HepG2 (cell line): ENCODE results near the gene DHRS1. TPM values are rescaled to one million over a fixed set of nuclear protein-coding genes. Genes with fewer than 3 reads are reported as not detected.
A peak's percentile ranks its signal among the peaks of the same experiment; 100 is the strongest.

ENCODE experiments used
- ARID4A ChIP-seq: sonication (generic); formaldehyde crosslinking; IDR thresholded peaks from 2 replicates; pipeline ENCODE4 v1.5.0; 2020; ENCODE audit warnings: mild to moderate bottlenecking, missing genetic modification reagents, borderline replicate concordance
- ATF3 ChIP-seq: sonication (generic); formaldehyde crosslinking; IDR thresholded peaks from 2 replicates; pipeline ENCODE4 v1.4.0; 2020; ENCODE audit warnings: missing genetic modification reagents
- BRD4 ChIP-seq: sonication (generic); formaldehyde crosslinking; IDR thresholded peaks from 2 replicates; pipeline ENCODE4 v1.4.0; 2020; ENCODE audit warnings: missing genetic modification reagents
- CSRNP1 ChIP-seq: sonication (generic); formaldehyde crosslinking; IDR thresholded peaks from 2 replicates; pipeline ENCODE4 v1.8.1; 2023; ENCODE audit warnings: mild to moderate bottlenecking, missing genetic modification reagents
- FOXK2 ChIP-seq: fragments of 450-650 bp; IDR thresholded peaks from 2 replicates; pipeline ENCODE4 v1.6.1; 2016
- HNF4G ChIP-seq, 2 experiments: sonication (generic) in 1 of 2; formaldehyde crosslinking in 1 of 2; IDR thresholded peaks; 2 replicates each; pipeline versions ENCODE4 v1.4.0 to v1.6.1; 2011 to 2020; ENCODE audit warnings: borderline replicate concordance in 2 of 2, low read depth in 2 of 2, mild to moderate bottlenecking in 2 of 2, low read length in 1 of 2, missing genetic modification reagents in 1 of 2, moderate library complexity in 1 of 2
- HNRNPH1 ChIP-seq: fragments of 200-400 bp; formaldehyde crosslinking; optimal IDR thresholded peaks from 2 replicates; pipeline ENCODE3; 2017; ENCODE audit warnings: mild to moderate bottlenecking, low read depth, low read length
- HOXA5 ChIP-seq: sonication (generic); formaldehyde crosslinking; IDR thresholded peaks from 2 replicates; pipeline ENCODE4 v1.4.0; 2020; ENCODE audit warnings: missing genetic modification reagents
- KLF16 ChIP-seq, 2 experiments: sonication (generic) in 1 of 2; formaldehyde crosslinking in 1 of 2; IDR thresholded peaks; 2 replicates each; pipeline versions ENCODE4 v1.6.1 to v1.8.0; 2016 to 2023; ENCODE audit warnings: missing genetic modification reagents in 2 of 2, missing compliant biosample characterization in 1 of 2
- PHB2 ChIP-seq: fragments of 450-650 bp; IDR thresholded peaks from 2 replicates; pipeline ENCODE4 v1.6.1; 2018; ENCODE audit not compliant: partially characterized antibody
- POGZ ChIP-seq: sonication (generic); formaldehyde crosslinking; IDR thresholded peaks from 2 replicates; pipeline ENCODE4 v1.4.0; 2020; ENCODE audit warnings: mild to moderate bottlenecking, missing genetic modification reagents
- SAP130 ChIP-seq: IDR thresholded peaks from 2 replicates; pipeline ENCODE4 v1.6.1; 2016; ENCODE audit warnings: low read depth
- SMAD3 ChIP-seq: sonication (generic); formaldehyde crosslinking; IDR thresholded peaks from 2 replicates; pipeline ENCODE4 v1.4.0; 2020; ENCODE audit warnings: missing genetic modification reagents
- SRF ChIP-seq: IDR thresholded peaks from 2 replicates; pipeline ENCODE4 v1.6.1; 2011; ENCODE audit warnings: mild to moderate bottlenecking, low read depth, low read length, moderate library complexity
- TCF7 ChIP-seq: sonication (generic); IDR thresholded peaks from 2 replicates; pipeline ENCODE4 v1.6.1; 2016; ENCODE audit warnings: antibody characterized with exemption, low read depth
- U2AF1 ChIP-seq: fragments of 200-400 bp; formaldehyde crosslinking; optimal IDR thresholded peaks from 2 replicates; pipeline ENCODE3; 2017; ENCODE audit warnings: mild to moderate bottlenecking, low read depth, low read length
- YEATS4 ChIP-seq: sonication (generic); formaldehyde crosslinking; IDR thresholded peaks from 2 replicates; pipeline ENCODE4 v1.4.0; 2020; ENCODE audit warnings: missing genetic modification reagents, borderline replicate concordance
- ZBTB7A ChIP-seq: sonication (generic); formaldehyde crosslinking; IDR thresholded peaks from 2 replicates; pipeline ENCODE4 v1.8.0; 2022; ENCODE audit warnings: mild to moderate bottlenecking, missing genetic modification reagents
- ZNF17 ChIP-seq: sonication (generic); formaldehyde crosslinking; IDR thresholded peaks from 2 replicates; pipeline ENCODE4 v1.5.0; 2020; ENCODE audit warnings: mild to moderate bottlenecking, missing genetic modification reagents
- ZNF329 ChIP-seq: sonication (generic); formaldehyde crosslinking; IDR thresholded peaks from 2 replicates; pipeline ENCODE4 v1.9.0; 2021; ENCODE audit warnings: low read depth, mild to moderate bottlenecking, missing genetic modification reagents
- ZNF674 ChIP-seq: sonication (generic); formaldehyde crosslinking; IDR thresholded peaks from 2 replicates; pipeline ENCODE4 v1.5.0; 2020; ENCODE audit warnings: low read depth, mild to moderate bottlenecking, missing genetic modification reagents
- polyA plus RNA-seq, 8 experiments: library from polyadenylated mRNA; depleted of rRNA in 3 of 8; stranded (reverse) in 7 of 8; unstranded in 1 of 8; fragments of >200 nt; fragmentation: Illumina TruSeq in 4 of 8; extraction: Trizol in 4 of 8; gene quantifications; 2 replicates each; pipeline versions ENCODE4 v1.2.1 to v1.2.3, GENCODE V29; 2011 to 2016; ENCODE audit warnings: low read depth in 4 of 8, missing spikeins in 1 of 8, mixed read lengths in 1 of 8; ENCODE audit not compliant: insufficient read depth in 1 of 8
- total RNA-seq, 5 experiments: library from RNA; depleted of rRNA; stranded (reverse); fragments of >200 nt; fragmentation: Illumina TruSeq; extraction: Trizol; gene quantifications; 2 replicates each; pipeline ENCODE4 v1.2.3, GENCODE V29; 2016; ENCODE audit warnings: low read depth in 1 of 5

The DHRS1 gene
- total and polyA plus RNA-seq, 2 of the 13 experiments (the other 11 are each of a cell fraction or from before 2014, with no cell fraction given): 49.8 to 60.8 TPM

- TF ChIP-seq CSRNP1 (CRISPR knock-in tag) (peak; percentile 72; the same call in 1 of the 2 replicates), HOXA5 (peak; percentile 77), SRF (no peak), U2AF1 (no peak), YEATS4 (no peak; the same call in 1 of the 2 replicates), HNRNPH1 (no peak), KLF16 (CRISPR knock-in tag; IDR thresholded peaks at IDR 0.05) (no peak), ARID4A (CRISPR knock-in tag) (no peak; the same call in none of the 2 replicates), ATF3 (CRISPR knock-in tag) (no peak; the same call in 1 of the 2 replicates), SAP130 (CRISPR knock-in tag) (peak; percentile 91), TCF7 (peak; percentile 41; the same call in 1 of the 2 replicates), PHB2 (no peak), ZNF674 (CRISPR knock-in tag) (no peak), POGZ (CRISPR knock-in tag) (peak; percentile 80; the same call in 1 of the 2 replicates), BRD4 (0 out of 2 replicates have a peak, but pooled peaks have one; percentile 45), ZNF17 (CRISPR knock-in tag) (no peak), HNF4G (IDR thresholded peaks at IDR 0.05; ENCODE audit: borderline replicate concordance, low read depth, low read length) (peak; percentile 75; the same call in 1 of the 2 replicates), HNF4G (CRISPR knock-in tag; IDR thresholded peaks at IDR 0.05; ENCODE audit: borderline replicate concordance, low read depth) (peak; percentile 90), ZNF329 (CRISPR knock-in tag) (peak; percentile 49; the same call in 1 of the 2 replicates), SMAD3 (CRISPR knock-in tag) (peak; percentile 65; the same call in 1 of the 2 replicates), FOXK2 (no peak), ZBTB7A (CRISPR knock-in tag) (peak; percentile 85; the same call in 1 of the 2 replicates)
Measured at GRCh38 chr14:24252289-24253124, 47.1 kb downstream of the DHRS1 start (continued).
